CD1c-positive myeloid dendritic cell (primary cell): Measurements from ENCODE around the gene CHEK2.
"Not testable (repeated sequence)": the region's sequence is repeated elsewhere in the genome, so short reads cannot be mapped to it uniquely, and the experiment has no call there.

Experiments
- DNase-seq: peaks from one replicate; pipeline ENCODE4 v3.0.0-alpha.2; 2016; ENCODE audit errors: extremely low spot score

Gene CHEK2

GRCh38 chr22:28689796-28690195, 51.8 kb downstream of the CHEK2 start:
- DNase-seq = not testable (repeated sequence)

- DNase-seq = not testable (repeated sequence)
These were observed 58.7 kb downstream of the CHEK2 start for GRCh38 chr22:28682966-28683365.

- DNase-seq = peak; percentile 7
These were observed 60.7 kb downstream of the CHEK2 start for GRCh38 chr22:28680813-28681490.

GRCh38 chr22:28679611-28680287, 61.9 kb downstream of the CHEK2 start, which contains the start of gene TTC28:
TSS of gene TTC28 (minus strand) at chr22:28679840. CDS start at chr22:28679723, 117 bp downstream.
- peak; percentile 63 for DNase-seq

- DNase-seq = not testable (repeated sequence)
These were observed 62.6 kb downstream of the CHEK2 start for GRCh38 chr22:28678778-28679610.

- not testable (repeated sequence) for DNase-seq
These were observed 63.5 kb downstream of the CHEK2 start for GRCh38 chr22:28678170-28678569.

- peak; percentile 55 for DNase-seq
These were observed 67.5 kb downstream of the CHEK2 start for GRCh38 chr22:28674121-28674563.

GRCh38 chr22:28670756-28671155, 70.9 kb downstream of the CHEK2 start:
- DNase-seq = no peak

- peak; percentile 31 for DNase-seq
These were observed 71.5 kb downstream of the CHEK2 start for GRCh38 chr22:28670161-28670560.

GRCh38 chr22:28669387-28669786, 72.2 kb downstream of the CHEK2 start:
- no peak for DNase-seq

GRCh38 chr22:28663569-28663942, 78.1 kb downstream of the CHEK2 start:
- not testable (repeated sequence) for DNase-seq

- no peak for DNase-seq
These were observed 83.2 kb downstream of the CHEK2 start for GRCh38 chr22:28658448-28658847.

- no peak for DNase-seq
These were observed 85.4 kb downstream of the CHEK2 start for GRCh38 chr22:28656181-28656580.

GRCh38 chr22:28650463-28650862, 91.2 kb downstream of the CHEK2 start:
- no peak for DNase-seq

GRCh38 chr22:28648792-28649191, 92.8 kb downstream of the CHEK2 start:
- DNase-seq = no peak

GRCh38 chr22:28647216-28647615, 94.4 kb downstream of the CHEK2 start:
- DNase-seq = no peak

- DNase-seq = no peak
These were observed 102.3 kb downstream of the CHEK2 start for GRCh38 chr22:28639321-28639720.
